Natural killer cell (primary cell): ENCODE data around the gene MAML3. TPM values are rescaled to one million over a fixed set of nuclear protein-coding genes. Genes with fewer than 3 reads are reported as not detected.

Experiments used
- ATAC-seq, 3 donors: fragments of 150-1000 bp in 2 of 3; fragments of 200-7000 bp in 1 of 3; cut with Tn5 transposase; 1 replicate in 1 of 3; 2 replicates in 2 of 3; pipeline ENCODE4 v1.10.0; 2021; ENCODE audit warnings: mild to moderate bottlenecking in 2 of 3, moderate library complexity in 2 of 3
- DNase-seq, 2 donors: peaks; one replicate each; pipeline versions ENCODE4 v3.0.0 to v3.0.0-alpha.2; 2013 to 2021; ENCODE audit warnings: mixed read lengths in 1 of 2
- H3K27ac ChIP-seq: one replicate; pipeline ENCODE4 v1.5.1; 2013; ENCODE audit warnings: mild to moderate bottlenecking, low read length
- H3K27me3 ChIP-seq: one replicate; pipeline ENCODE4 v1.6.1; 2013; ENCODE audit warnings: low read length; ENCODE audit not compliant: control insufficient read depth, insufficient read depth
- H3K36me3 ChIP-seq: one replicate; pipeline ENCODE4 v1.6.1; 2013; ENCODE audit warnings: low read length; ENCODE audit not compliant: control insufficient read depth, insufficient read depth
- H3K4me1 ChIP-seq: one replicate; pipeline ENCODE4 v1.6.1; 2013; ENCODE audit warnings: low read length; ENCODE audit not compliant: control insufficient read depth, insufficient read depth
- H3K4me3 ChIP-seq: one replicate; pipeline ENCODE4 v1.5.1; 2013; ENCODE audit warnings: low read length
- H3K9me3 ChIP-seq: one replicate; pipeline ENCODE4 v1.6.1; 2013; ENCODE audit warnings: low read length; ENCODE audit not compliant: control insufficient read depth, insufficient read depth
- H3K27ac Mint-ChIP-seq, 2 donors: one replicate each; pipeline ENCODE4 v1.8.0; 2022; ENCODE audit warnings: mild to moderate bottlenecking in 2 of 2, mixed read lengths in 2 of 2, moderate library complexity in 1 of 2
- H3K27me3 Mint-ChIP-seq, 2 donors: one replicate each; pipeline ENCODE4 v1.8.0; 2022; ENCODE audit warnings: low read depth in 2 of 2, mixed read lengths in 2 of 2
- H3K36me3 Mint-ChIP-seq: one replicate; pipeline ENCODE4 v1.8.0; 2022; ENCODE audit warnings: mixed read lengths
- H3K4me1 Mint-ChIP-seq, 2 donors: one replicate each; pipeline ENCODE4 v1.8.0; 2022; ENCODE audit warnings: mixed read lengths in 2 of 2
- H3K4me3 Mint-ChIP-seq: one replicate; pipeline ENCODE4 v1.8.0; 2022; ENCODE audit warnings: mild to moderate bottlenecking, moderate library complexity, mixed read lengths
- H3K9me3 Mint-ChIP-seq, 2 donors: one replicate each; pipeline ENCODE4 v1.8.0; 2022; ENCODE audit warnings: mixed read lengths in 2 of 2
- CTCF ChIP-seq: fragments of 200-600 bp; IDR thresholded peaks from one replicate; pipeline ENCODE4 v1.8.0; 2022; ENCODE audit warnings: antibody characterized with exemption
- WGBS: methylation state at CpG from one replicate; pipeline ENCODE4 v1.1.7; 2013; ENCODE audit warnings: missing lambda C conversion rate; ENCODE audit not compliant: insufficient coverage; 5-methylcytosine and 5-hydroxymethylcytosine counted together
- intact Hi-C: fragments of 100-400 bp; cut with micrococcal nuclease; formaldehyde crosslinking; loops from one replicate; pipeline ENCODE4 v1.14.2; 2022
- total RNA-seq, 4 donors: library from RNA; stranded (reverse); fragments of 120-200 nt in 1 of 4; gene quantifications; one replicate each; pipeline versions ENCODE4 v1.2.3 to v1.2.4, GENCODE V29; 2013 to 2022

Gene MAML3
- total RNA-seq, 3 donors from 2014 or later (not counting 1 experiment from before 2014, with no cell fraction given), result 1.7 to 5.6 (median 2.8) TPM

- no peaks in the 10 kb centered on the region for H3K9me3 Mint-ChIP-seq
- no peak for ATAC-seq
- peaks cover 6 to 12% of the 10 kb centered on the region in 2 donors for H3K4me1 Mint-ChIP-seq
- Histone ChIP-seq H3K4me3 (no peak overlapping the region), H3K27ac (no peak overlapping the region), H3K27me3 (no peaks in the 10 kb centered on the region), H3K9me3 (no peaks in the 10 kb centered on the region), H3K36me3 (no peaks in the 10 kb centered on the region), H3K4me1 (peaks cover 2% of the 10 kb centered on the region)
- intact Hi-C loops, result no loop called here
- no peak for TF ChIP-seq CTCF
- no peak overlapping the region for H3K27ac Mint-ChIP-seq
- no peaks in the 10 kb centered on the region for H3K36me3 Mint-ChIP-seq
- DNase-seq, result no peak
- H3K27me3 Mint-ChIP-seq, result no peaks in the 10 kb centered on the region
- 92% methylated on average over 16 of the region's 17 CpGs for WGBS
- H3K4me3 Mint-ChIP-seq, result no peak overlapping the region
Measured at GRCh38 chr4:139902321-139903320, 251.4 kb downstream of the MAML3 start.

GRCh38 chr4:139901531-139902320, 252.3 kb downstream of the MAML3 start:
- Histone ChIP-seq H3K27ac (no peak overlapping the region), H3K9me3 (no peaks in the 10 kb centered on the region), H3K27me3 (no peaks in the 10 kb centered on the region), H3K4me3 (no peak overlapping the region), H3K36me3 (no peaks in the 10 kb centered on the region), H3K4me1 (peaks cover 5% of the 10 kb centered on the region)
- Mint-ChIP-seq H3K4me3 (no peak overlapping the region), H3K27me3 (no peaks in the 10 kb centered on the region), H3K4me1 (peaks cover 6 to 12% of the 10 kb centered on the region in 2 donors), H3K36me3 (no peaks in the 10 kb centered on the region), H3K27ac (no peak overlapping the region), H3K9me3 (no peaks in the 10 kb centered on the region)
- WGBS, result 62% methylated on average over 16 of the region's 17 CpGs
- intact Hi-C loops, result no loop called here
- DNase-seq (no peak), ATAC-seq (no peak)
- TF ChIP-seq CTCF, result no peak

- Mint-ChIP-seq H3K9me3 (no peaks in the 10 kb centered on the region), H3K36me3 (no peaks in the 10 kb centered on the region), H3K27me3 (no peaks in the 10 kb centered on the region), H3K27ac (no peak overlapping the region), H3K4me3 (no peak overlapping the region), H3K4me1 (peaks cover 6 to 12% of the 10 kb centered on the region in 2 donors)
- no peak overlapping the region for H3K4me3 ChIP-seq
- DNase-seq (no peak), ATAC-seq (no peak)
- no peaks in the 10 kb centered on the region for H3K9me3 ChIP-seq
- H3K4me1 ChIP-seq, result peaks cover 5% of the 10 kb centered on the region
- 67% methylated on average over 2 of the region's 2 CpGs for WGBS
- TF ChIP-seq CTCF, result no peak
- H3K36me3 ChIP-seq, result no peaks in the 10 kb centered on the region
- H3K27ac ChIP-seq, result no peak overlapping the region
- intact Hi-C loops, result no loop called here
- H3K27me3 ChIP-seq, result no peaks in the 10 kb centered on the region
Measured at GRCh38 chr4:139900964-139901376, 253.0 kb downstream of the MAML3 start.
